HG03342 (cell line): Measurements from ENCODE around the gene PLXND1.
"Not testable (repeated sequence)": the region's sequence is repeated elsewhere in the genome, so short reads cannot be mapped to it uniquely, and the experiment has no call there.

ENCODE experiments used
- ATAC-seq: cut with Tn5 transposase; IDR thresholded peaks from one replicate; pipeline ENCODE4 v1.9.1; 2021; ENCODE audit warnings: mild to moderate bottlenecking, moderate library complexity; ENCODE audit not compliant: unreplicated experiment

Gene PLXND1

GRCh38 chr3:129530821-129531220, 75.7 kb downstream of the PLXND1 start:
- ATAC-seq = no peak

GRCh38 chr3:129530251-129530791, 76.2 kb downstream of the PLXND1 start:
- no peak for ATAC-seq

GRCh38 chr3:129529436-129530210, 76.9 kb downstream of the PLXND1 start:
- ATAC-seq = no peak

GRCh38 chr3:129528589-129529100, 77.8 kb downstream of the PLXND1 start, which contains the start of gene RHO:
Gene RHO, plus strand, starts transcription at chr3:129528639. Its CDS starts 95 bp downstream, at chr3:129528734.
- no peak for ATAC-seq

GRCh38 chr3:129527262-129527661, 79.2 kb downstream of the PLXND1 start:
- ATAC-seq = no peak

GRCh38 chr3:129526121-129526900, 80.2 kb downstream of the PLXND1 start:
- ATAC-seq = peak; percentile 79

GRCh38 chr3:129525341-129525968, 81.0 kb downstream of the PLXND1 start:
- no peak for ATAC-seq

GRCh38 chr3:129524081-129524480, 82.4 kb downstream of the PLXND1 start:
- ATAC-seq = no peak

- ATAC-seq = no peak
Observed at GRCh38 chr3:129522953-129523352, 83.5 kb downstream of the PLXND1 start.

- no peak for ATAC-seq
Observed at GRCh38 chr3:129521611-129522010, 84.9 kb downstream of the PLXND1 start.

- ATAC-seq = no peak
Observed at GRCh38 chr3:129520960-129521359, 85.5 kb downstream of the PLXND1 start.

- ATAC-seq = no peak
Observed at GRCh38 chr3:129519896-129520715, 86.4 kb downstream of the PLXND1 start.

GRCh38 chr3:129519449-129519848, 87.0 kb downstream of the PLXND1 start:
- ATAC-seq = no peak

GRCh38 chr3:129518581-129518980, 87.9 kb downstream of the PLXND1 start:
- ATAC-seq = no peak

GRCh38 chr3:129518038-129518561, 88.4 kb downstream of the PLXND1 start:
- ATAC-seq = no peak

- no peak for ATAC-seq
Observed at GRCh38 chr3:129517516-129517915, 89.0 kb downstream of the PLXND1 start.

- ATAC-seq = not testable (repeated sequence)
Observed at GRCh38 chr3:129515821-129516432, 90.5 kb downstream of the PLXND1 start.

- not testable (repeated sequence) for ATAC-seq
Observed at GRCh38 chr3:129515108-129515820, 91.2 kb downstream of the PLXND1 start.

- ATAC-seq = no peak
Observed at GRCh38 chr3:129514563-129514962, 91.9 kb downstream of the PLXND1 start.
